Neutrophil (primary cell): ENCODE results near the gene PAQR8.
A peak's percentile ranks its signal among the peaks of the same experiment; 100 is the strongest.

Experiments used
- H3K27ac ChIP-seq: fragments of 200-600 bp; sonication (generic); 2 replicates; pipeline ENCODE4 v1.5.1; 2016; ENCODE audit warnings: mild to moderate bottlenecking, moderate library complexity
- H3K27me3 ChIP-seq: fragments of 200-600 bp; sonication (generic); 2 replicates; pipeline ENCODE4 v1.6.0; 2016; ENCODE audit warnings: mild to moderate bottlenecking
- H3K36me3 ChIP-seq: fragments of 200-600 bp; sonication (generic); 2 replicates; pipeline ENCODE4 v1.5.1; 2017
- H3K4me1 ChIP-seq, 2 experiments: fragments of 200-600 bp in 1 of 2; sonication (generic) in 1 of 2; 1 replicate in 1 of 2; 2 replicates in 1 of 2; pipeline versions ENCODE4 v1.5.1 to v1.6.1; 2013 to 2016; ENCODE audit warnings: low read depth in 1 of 2, low read length in 1 of 2, mild to moderate bottlenecking in 1 of 2, moderate library complexity in 1 of 2; ENCODE audit not compliant: control insufficient read depth in 1 of 2, insufficient read depth in 1 of 2
- H3K4me3 ChIP-seq, 2 experiments: fragments of 200-600 bp in 1 of 2; sonication (generic) in 1 of 2; 1 replicate in 1 of 2; 2 replicates in 1 of 2; pipeline ENCODE4 v1.5.1; 2013 to 2016; ENCODE audit warnings: low read depth in 1 of 2, low read length in 1 of 2, mild to moderate bottlenecking in 1 of 2, moderate library complexity in 1 of 2
- H3K9me3 ChIP-seq: fragments of 200-600 bp; sonication (generic); 2 replicates; pipeline ENCODE4 v1.5.1; 2016
- CTCF ChIP-seq: fragments of 200-600 bp; sonication (generic); IDR thresholded peaks from 2 replicates; pipeline ENCODE4 v1.5.1; 2016; ENCODE audit warnings: antibody characterized with exemption

The PAQR8 gene

GRCh38 chr6:52330470-52330869 is 31.5 kb upstream of the PAQR8 start:
- Histone ChIP-seq H3K9me3 (no peaks in the 10 kb centered on the region), H3K4me3 (no peak overlapping the region), H3K36me3 (no peaks in the 10 kb centered on the region), H3K4me1 (peaks cover 55% of the 10 kb centered on the region in 2 experiments), H3K27ac (peak overlapping the region; percentile 59), H3K27me3 (no peaks in the 10 kb centered on the region)
- TF ChIP-seq CTCF, result no peak

GRCh38 chr6:52331793-52332457 is 30.0 kb upstream of the PAQR8 start:
- no peaks in the 10 kb centered on the region for H3K36me3 ChIP-seq
- H3K27ac ChIP-seq, result no peak overlapping the region
- H3K4me1 ChIP-seq, result peaks cover 62 to 65% of the 10 kb centered on the region in 2 experiments
- H3K4me3 ChIP-seq, result no peak overlapping the region
- TF ChIP-seq CTCF, result no peak
- no peaks in the 10 kb centered on the region for H3K27me3 ChIP-seq
- H3K9me3 ChIP-seq, result no peaks in the 10 kb centered on the region

GRCh38 chr6:52333840-52334200 is 28.1 kb upstream of the PAQR8 start:
- Histone ChIP-seq H3K36me3 (no peaks in the 10 kb centered on the region), H3K27ac (peak overlapping the region; percentile 64), H3K4me3 (peak overlapping the region in 1 of 2 experiments; percentile 3), H3K4me1 (peaks cover 62 to 65% of the 10 kb centered on the region in 2 experiments), H3K27me3 (no peaks in the 10 kb centered on the region), H3K9me3 (no peaks in the 10 kb centered on the region)
- TF ChIP-seq CTCF, result no peak

- Histone ChIP-seq H3K27me3 (no peaks in the 10 kb centered on the region), H3K4me1 (peaks cover 52 to 56% of the 10 kb centered on the region in 2 experiments), H3K27ac (peak overlapping the region; percentile 64), H3K9me3 (no peaks in the 10 kb centered on the region), H3K4me3 (no peak overlapping the region), H3K36me3 (no peaks in the 10 kb centered on the region)
- no peak for TF ChIP-seq CTCF
Measured at GRCh38 chr6:52335576-52335975, 26.4 kb upstream of the PAQR8 start.

GRCh38 chr6:52336919-52337561 is 24.9 kb upstream of the PAQR8 start:
- Histone ChIP-seq H3K36me3 (no peaks in the 10 kb centered on the region), H3K9me3 (no peaks in the 10 kb centered on the region), H3K27ac (no peak overlapping the region), H3K4me3 (no peak overlapping the region), H3K4me1 (peaks cover 47 to 49% of the 10 kb centered on the region in 2 experiments), H3K27me3 (no peaks in the 10 kb centered on the region)
- TF ChIP-seq CTCF, result no peak
